Activated CD4-positive, alpha-beta T cell treated with anti-CD3 and anti-CD28 coated beads, Interleukin-2, amount 50 U/mL, for 4 hours (primary cell): ENCODE data around the gene TSHZ2.
A peak's percentile ranks its signal among the peaks of the same experiment; 100 is the strongest.

Source experiments
- DNase-seq, 2 experiments: peaks; one replicate each; pipeline ENCODE4 v3.0.0-alpha.2; 2020

The TSHZ2 gene

GRCh38 chr20:53141201-53142050 lies 169.3 kb downstream of the TSHZ2 start:
- no peak for DNase-seq

- DNase-seq: no peak
These were observed 170.3 kb downstream of the TSHZ2 start for GRCh38 chr20:53142225-53143127.

GRCh38 chr20:53146201-53146891 lies 174.2 kb downstream of the TSHZ2 start:
- DNase-seq: peak; percentile 29 to 40

- no peak for DNase-seq
These were observed 176.6 kb downstream of the TSHZ2 start for GRCh38 chr20:53148771-53149147.

GRCh38 chr20:53149148-53149889 lies 177.2 kb downstream of the TSHZ2 start:
- no peak for DNase-seq

GRCh38 chr20:53149890-53150205 lies 177.7 kb downstream of the TSHZ2 start:
- no peak for DNase-seq

- DNase-seq: no peak
These were observed 178.4 kb downstream of the TSHZ2 start for GRCh38 chr20:53150532-53150931.

DNA sequence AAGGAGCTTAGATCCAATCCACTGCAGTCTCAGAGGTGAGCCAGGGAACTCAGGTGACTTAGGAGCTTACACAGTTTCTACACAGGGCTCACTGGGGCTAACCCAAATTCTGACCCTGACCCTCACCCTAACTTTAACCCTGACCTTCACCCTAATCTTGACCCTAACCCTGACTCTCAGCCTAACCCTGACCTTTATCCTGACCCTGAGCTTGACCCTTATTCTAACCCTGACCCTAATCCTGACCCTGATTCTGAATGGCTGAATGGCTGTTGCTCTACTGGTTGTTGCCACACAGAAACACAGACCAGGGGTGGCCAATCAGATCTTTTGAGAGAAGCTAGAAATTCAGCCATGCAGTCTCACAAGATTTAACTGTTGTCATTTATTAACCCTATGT lies 180.1 kb downstream of the TSHZ2 start:
- DNase-seq: no peak

GRCh38 chr20:53154540-53154939 lies 182.4 kb downstream of the TSHZ2 start:
- no peak for DNase-seq

- peak in 1 of 2 experiments; percentile 19 for DNase-seq
These were observed 185.6 kb downstream of the TSHZ2 start for GRCh38 chr20:53157443-53158408.

DNA sequence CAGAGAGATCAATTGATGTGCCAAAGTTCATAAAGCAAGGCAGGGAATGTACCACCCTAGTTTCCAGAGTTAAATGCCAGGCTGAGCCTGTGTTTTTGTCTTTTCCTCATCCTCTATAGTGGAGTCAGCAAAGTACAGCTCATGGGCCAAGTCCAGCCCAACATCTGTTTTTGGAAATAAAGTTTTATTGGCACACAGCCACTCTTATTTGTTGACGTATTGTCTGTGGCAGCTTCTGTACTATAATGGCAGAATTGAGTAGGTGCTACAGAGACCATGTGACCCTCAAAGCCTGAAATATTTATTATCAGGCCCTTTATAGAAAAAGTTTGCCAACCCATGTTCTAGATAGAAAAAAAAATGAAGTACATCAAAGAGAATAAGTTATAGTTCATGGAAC lies 187.0 kb downstream of the TSHZ2 start:
- DNase-seq: no peak

DNA sequence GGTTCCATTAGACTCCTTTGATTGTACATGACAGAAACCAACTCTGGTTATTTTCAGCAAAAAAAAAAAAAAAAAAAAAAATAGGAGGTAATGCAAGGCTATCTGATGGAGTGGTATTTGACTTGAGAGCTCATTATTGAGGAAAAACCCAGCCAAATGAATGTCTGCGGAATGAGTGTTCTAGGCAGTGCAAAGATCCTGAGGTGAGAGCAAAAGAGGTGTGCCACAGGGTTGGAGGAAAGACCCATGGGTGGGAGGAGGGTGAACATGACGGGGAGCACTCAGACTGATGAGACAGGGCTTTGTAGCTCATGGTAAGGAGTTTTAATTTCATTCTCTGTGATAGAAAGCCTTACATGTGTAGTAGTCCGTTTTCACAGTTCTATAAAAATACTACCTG lies 188.9 kb downstream of the TSHZ2 start:
- DNase-seq: no peak

DNA sequence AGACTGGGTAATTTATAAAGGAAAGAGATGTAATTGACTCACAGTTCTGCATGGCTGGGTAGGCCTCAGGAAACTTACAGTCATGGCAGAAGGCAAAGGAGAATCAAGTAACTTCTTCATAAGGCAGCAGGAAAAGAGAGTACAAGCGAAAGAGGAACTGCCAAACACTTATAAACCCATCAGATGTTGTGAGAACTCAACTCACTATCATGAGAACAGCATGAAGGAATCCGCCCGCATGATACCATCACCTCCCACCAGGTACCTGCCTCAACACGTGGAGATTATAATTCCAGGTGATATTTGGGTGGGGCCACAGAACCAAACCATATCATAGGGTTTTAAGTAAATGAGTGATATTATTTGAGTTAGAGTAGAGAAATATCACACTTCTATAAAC lies 189.3 kb downstream of the TSHZ2 start:
- no peak for DNase-seq

GRCh38 chr20:53162251-53162835 lies 190.2 kb downstream of the TSHZ2 start:
- no peak for DNase-seq

DNA sequence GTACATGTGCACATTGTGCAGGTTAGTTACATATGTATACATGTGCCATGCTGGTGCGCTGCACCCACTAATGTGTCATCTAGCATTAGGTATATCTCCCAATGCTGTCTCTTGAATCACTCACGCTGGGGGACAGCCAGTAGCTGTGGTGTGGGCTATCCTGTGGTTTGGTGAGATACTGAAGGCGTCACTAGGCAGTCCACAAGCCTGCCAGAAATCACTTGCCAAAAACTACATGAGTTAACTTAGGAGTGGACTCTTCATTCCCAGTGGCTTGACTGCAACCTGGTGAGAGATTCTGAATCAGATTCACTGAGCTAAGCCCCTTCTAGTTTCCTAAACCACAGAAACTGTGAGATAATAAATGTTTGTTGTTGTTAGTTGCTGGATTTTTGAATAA lies 191.3 kb downstream of the TSHZ2 start:
- DNase-seq: no peak

DNA sequence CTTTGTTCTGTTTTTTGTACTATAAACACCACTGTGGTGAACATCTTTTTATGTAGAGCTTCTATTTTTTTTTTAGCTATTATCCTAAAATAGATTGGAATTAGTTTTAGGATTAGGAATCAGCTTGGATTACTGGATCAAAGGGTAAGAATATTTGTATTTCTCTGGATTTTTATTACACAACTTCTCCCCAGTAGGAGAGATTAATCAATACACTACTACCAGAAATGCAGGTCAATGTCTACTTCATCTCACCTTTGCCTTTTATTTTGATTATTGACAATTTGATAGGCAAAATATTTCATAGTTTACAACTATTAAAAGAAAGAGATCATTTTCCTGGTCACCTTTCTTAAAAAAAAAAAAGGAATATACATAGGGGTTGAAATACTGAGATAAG lies 191.9 kb downstream of the TSHZ2 start:
- DNase-seq: no peak

DNA sequence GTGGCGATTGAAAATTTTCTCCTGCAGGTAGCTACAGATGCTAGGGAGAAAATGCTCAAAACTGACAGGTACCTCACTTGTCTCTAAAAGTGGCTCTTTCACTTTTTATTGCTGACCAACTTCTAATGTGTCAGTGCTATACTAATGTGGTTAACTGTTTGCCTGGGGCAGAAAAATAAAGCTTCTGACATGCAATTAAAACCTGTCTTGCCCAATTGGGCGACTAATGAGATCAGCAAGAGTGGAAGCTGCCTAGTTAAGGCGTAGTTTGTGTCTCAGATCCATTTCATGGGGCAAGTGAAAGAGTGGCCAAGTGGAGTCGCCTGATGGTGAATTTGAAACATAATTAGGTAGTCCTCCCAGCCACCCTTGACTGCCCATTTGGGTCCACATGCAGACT lies 193.3 kb downstream of the TSHZ2 start:
- no peak for DNase-seq

GRCh38 chr20:53168491-53168890 lies 196.3 kb downstream of the TSHZ2 start:
- no peak for DNase-seq

GRCh38 chr20:53170196-53170595 lies 198.0 kb downstream of the TSHZ2 start:
- DNase-seq: no peak

DNA sequence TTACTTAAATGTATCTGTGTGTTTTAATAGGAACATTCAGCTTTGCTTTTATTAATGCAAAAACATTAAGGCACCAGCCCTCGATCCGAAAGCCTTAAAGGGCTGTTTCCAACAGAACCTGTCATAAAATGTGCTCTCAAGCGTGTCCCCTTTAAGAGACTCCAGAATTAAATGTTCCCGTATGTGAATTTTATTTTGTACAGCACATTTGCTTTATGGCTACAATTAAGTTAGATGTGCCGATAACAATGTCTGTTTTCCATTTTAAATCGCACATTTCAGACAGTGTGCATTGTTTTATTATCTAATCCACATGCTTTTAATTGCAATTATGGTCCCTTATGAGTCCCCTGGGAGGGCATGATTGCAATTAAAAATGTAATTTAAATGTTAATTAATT lies 198.9 kb downstream of the TSHZ2 start:
- DNase-seq: no peak

- no peak for DNase-seq
These were observed 202.3 kb downstream of the TSHZ2 start for GRCh38 chr20:53174454-53174853.
